B cell (primary cell): ENCODE results near the gene CRELD2. TPM values are rescaled to one million over a fixed set of nuclear protein-coding genes. Genes with fewer than 3 reads are reported as not detected.

Experiments used
- ATAC-seq: fragments of 200-7000 bp; cut with Tn5 transposase; one replicate; pipeline ENCODE4 v1.10.0; 2021; ENCODE audit warnings: low read depth, mild to moderate bottlenecking, moderate number of reproducible peaks, moderate library complexity
- CTCF ChIA-PET: fragments of 350-600 bp; sonication (Branson Sonifier 250); formaldehyde crosslinking; loops from one replicate; lab custom pipeline; 2021; ENCODE audit warnings: antibody characterized with exemption, inconsistent platforms; lab: Charles Lee
- POLR2A ChIA-PET: fragments of 350-600 bp; sonication (Branson Sonifier 250); formaldehyde crosslinking; loops from one replicate; lab custom pipeline; 2021; ENCODE audit warnings: antibody characterized with exemption; lab: Charles Lee
- DNase-seq: peaks from one replicate; pipeline ENCODE4 v3.0.0; 2013
- H2AFZ ChIP-seq: 2 replicates; pipeline ENCODE4 v1.6.1; 2012; ENCODE audit warnings: mild to moderate bottlenecking, low read depth, low read length; ENCODE audit not compliant: insufficient read depth, poor library complexity, severe bottlenecking
- H3K27ac ChIP-seq, 2 donors: 1 replicate in 1 of 2; 2 replicates in 1 of 2; pipeline ENCODE4 v1.5.1; 2012 to 2013; ENCODE audit warnings: low read length in 2 of 2, mild to moderate bottlenecking in 2 of 2, moderate library complexity in 1 of 2
- H3K27me3 ChIP-seq, 4 experiments: fragments of 200-600 bp in 1 of 4; sonication (generic) in 1 of 4; replicated peaks in 1 of 4; 1 replicate in 2 of 4; 2 replicates in 2 of 4; pipeline versions ENCODE4 v1.6.1 to v1.7.0; 2013 to 2016; ENCODE audit warnings: low read length in 3 of 4, mild to moderate bottlenecking in 2 of 4, mixed read lengths in 1 of 4, moderate library complexity in 1 of 4; ENCODE audit not compliant: insufficient read depth in 4 of 4, control insufficient read depth in 3 of 4; ENCODE audit errors: control extremely low read depth in 1 of 4
- H3K36me3 ChIP-seq, 2 experiments: replicated peaks in 1 of 2; 1 replicate in 1 of 2; 2 replicates in 1 of 2; pipeline versions ENCODE4 v1.6.1 to v1.7.1; 2013; ENCODE audit warnings: low read length in 1 of 2; ENCODE audit not compliant: insufficient read depth in 2 of 2, control insufficient read depth in 1 of 2; ENCODE audit errors: control extremely low read depth in 1 of 2, extremely low read depth in 1 of 2
- H3K4me1 ChIP-seq, 2 donors: fragments of 200-600 bp in 1 of 2; sonication (generic) in 1 of 2; 1 replicate in 1 of 2; 2 replicates in 1 of 2; pipeline versions ENCODE4 v1.5.1 to v1.6.1; 2013 to 2017; ENCODE audit warnings: low read length in 2 of 2; ENCODE audit not compliant: control insufficient read depth in 2 of 2, insufficient read depth in 2 of 2
- H3K4me2 ChIP-seq: replicated peaks from 2 replicates; pipeline ENCODE3; 2012; ENCODE audit warnings: mild to moderate bottlenecking, low read depth, low read length; ENCODE audit not compliant: poor library complexity, severe bottlenecking
- H3K4me3 ChIP-seq, 5 experiments: fragments of 200-600 bp in 1 of 5; sonication (generic) in 1 of 5; 1 replicate in 3 of 5; 2 replicates in 2 of 5; pipeline versions ENCODE4 v1.5.1 to v1.7.0; 2011 to 2016; ENCODE audit warnings: low read length in 4 of 5, mild to moderate bottlenecking in 4 of 5, low read depth in 2 of 5, control low read depth in 1 of 5, moderate library complexity in 1 of 5; ENCODE audit not compliant: insufficient read depth in 1 of 5; ENCODE audit errors: control extremely low read depth in 1 of 5, extremely low read depth in 1 of 5
- H3K79me2 ChIP-seq: fragments of 200-600 bp; sonication (generic); one replicate; pipeline ENCODE4 v1.6.0; 2016; ENCODE audit warnings: low read length; ENCODE audit not compliant: control insufficient read depth, insufficient read depth
- H3K9ac ChIP-seq: fragments of 200-600 bp; sonication (generic); 2 replicates; pipeline ENCODE4 v1.6.1; 2017; ENCODE audit warnings: mild to moderate bottlenecking, low read length, moderate library complexity
- H3K9me3 ChIP-seq, 3 donors: one replicate each; pipeline versions ENCODE4 v1.6.1 to v1.7.1; 2013; ENCODE audit warnings: low read length in 2 of 3; ENCODE audit not compliant: control insufficient read depth in 2 of 3, insufficient read depth in 1 of 3; ENCODE audit errors: control extremely low read depth in 1 of 3
- H4K20me1 ChIP-seq: 2 replicates; pipeline ENCODE4 v1.6.0; 2012; ENCODE audit warnings: mild to moderate bottlenecking, low read length; ENCODE audit not compliant: insufficient read depth, control insufficient read depth, poor library complexity, severe bottlenecking
- H3K27ac Mint-ChIP-seq: one replicate; pipeline ENCODE4 v1.8.0; 2021; ENCODE audit warnings: mixed read lengths
- H3K27me3 Mint-ChIP-seq: one replicate; pipeline ENCODE4 v1.8.0; 2021; ENCODE audit warnings: mixed read lengths
- H3K4me1 Mint-ChIP-seq: one replicate; pipeline ENCODE4 v1.8.0; 2021; ENCODE audit warnings: mixed read lengths
- H3K4me3 Mint-ChIP-seq: one replicate; pipeline ENCODE4 v1.8.0; 2021; ENCODE audit warnings: mixed read lengths
- H3K9me3 Mint-ChIP-seq: one replicate; pipeline ENCODE4 v1.8.0; 2022; ENCODE audit warnings: mixed read lengths; ENCODE audit not compliant: insufficient read depth
- EZH2 ChIP-seq: IDR thresholded peaks from 2 replicates; pipeline ENCODE4 v1.6.1; 2012; ENCODE audit warnings: borderline replicate concordance, low read depth, mild to moderate bottlenecking, moderate library complexity, low read length; ENCODE audit not compliant: insufficient read depth, poor library complexity, severe bottlenecking
- WGBS: methylation state at CpG from one replicate; pipeline ENCODE4 v1.1.5; 2013; ENCODE audit warnings: missing lambda C conversion rate; ENCODE audit not compliant: insufficient coverage; 5-methylcytosine and 5-hydroxymethylcytosine counted together
- intact Hi-C: fragments of 100-400 bp; cut with micrococcal nuclease; formaldehyde crosslinking; loops from one replicate; pipeline ENCODE4 v1.10.0; 2022
- polyA plus RNA-seq: library from polyadenylated mRNA; depleted of rRNA; stranded (reverse); fragments of >200 nt; gene quantifications from 2 replicates; pipeline ENCODE4 v1.2.3, GENCODE V29; 2012
- total RNA-seq, 2 donors: library from RNA; stranded (reverse); fragments of 120-200 nt in 1 of 2; gene quantifications; 1 replicate in 1 of 2; 2 replicates in 1 of 2; pipeline versions ENCODE4 v1.2.3 to v1.2.4, GENCODE V29; 2013 to 2022
- TF ChIP-seq, protein P1 (sequence below): fragments of 200-600 bp; IDR thresholded peaks from one replicate; pipeline ENCODE4 v1.8.0; 2022; ENCODE audit warnings: antibody characterized with exemption, mild to moderate bottlenecking

Gene CRELD2
- total and polyA plus RNA-seq, 2 donors (not counting 1 experiment from before 2014, with no cell fraction given) = 35.9 to 41.9 TPM

DNA sequence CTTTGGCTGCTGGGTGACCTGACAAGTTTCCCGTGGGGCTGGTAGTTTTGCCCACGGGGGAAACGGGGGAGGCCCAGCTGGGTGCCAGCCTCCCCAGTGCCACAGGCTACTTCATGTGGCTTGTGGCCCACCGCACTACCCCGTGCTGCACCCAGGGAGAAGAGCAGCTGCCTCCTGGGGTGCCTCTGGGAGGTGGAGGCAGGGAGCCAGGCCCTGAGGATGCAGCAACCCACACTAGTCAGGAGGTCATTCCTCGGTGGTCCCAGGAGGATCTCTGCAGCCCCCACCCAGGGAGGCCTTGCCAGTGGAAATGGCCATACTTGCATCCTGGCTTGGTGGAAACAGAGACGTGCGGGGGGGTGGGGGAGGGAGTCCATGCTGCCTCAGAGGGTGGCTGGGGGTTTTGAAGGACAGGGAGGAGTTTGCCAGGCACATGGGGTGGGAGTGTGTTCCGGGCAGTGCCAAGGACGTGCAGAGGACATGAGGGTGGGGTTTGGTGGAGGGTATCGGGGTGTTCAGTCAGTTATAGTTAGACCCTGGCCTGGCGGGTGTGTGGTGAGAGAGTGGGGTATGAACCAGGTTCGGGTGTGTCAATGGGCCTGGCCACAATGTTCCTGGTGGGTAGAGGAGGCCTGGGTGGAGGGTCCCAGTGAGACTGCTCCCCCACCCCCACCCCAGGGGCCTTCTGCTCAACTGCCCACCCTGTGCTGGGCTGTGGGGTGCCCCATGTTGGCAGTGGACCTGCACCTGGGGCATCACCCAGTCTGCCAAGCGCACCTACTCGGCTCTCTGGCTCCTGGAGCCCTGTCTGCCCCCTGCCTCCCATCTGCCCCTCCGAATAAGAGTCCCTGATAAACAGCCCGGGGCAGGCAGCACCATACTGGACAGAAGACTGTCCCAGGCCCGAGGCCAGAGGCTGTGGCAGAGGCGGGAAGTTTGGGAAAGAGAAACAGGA is 46.0 kb downstream of the CRELD2 start:
- Mint-ChIP-seq H3K27me3 (no peaks in the 10 kb centered on the region), H3K4me3 (peak overlapping the region; percentile 91), H3K4me1 (peaks cover 55% of the 10 kb centered on the region), H3K27ac (peak overlapping the region; percentile 65), H3K9me3 (no peaks in the 10 kb centered on the region)
- DNase-seq = peak; percentile 33
- ChIA-PET CTCF (interaction anchor here (0.7 to 3.8 kb wide), 2 partner anchors 29 to 33 kb away, joined by 4 to 14 read pairs; no protein-coding TSS in a partner anchor), POLR2A (interaction anchor here (3.4 to 5.7 kb wide), 2 partner anchors 29 to 34 kb away, joined by 16 to 75 read pairs; no protein-coding TSS in a partner anchor)
- Histone ChIP-seq H4K20me1 (peaks cover 70% of the 10 kb centered on the region), H3K79me2 (peaks cover 25% of the 10 kb centered on the region), H3K27me3 (no peaks in the 10 kb centered on the region), H3K9me3 (no peaks in the 10 kb centered on the region), H3K4me3 (no peak overlapping the region), H3K4me2 (no peak overlapping the region), H3K9ac (no peak overlapping the region), H2AFZ (no peak overlapping the region), H3K27ac (peak overlapping the region in 1 of 2 donors; percentile 15), H3K4me1 (peaks cover 42 to 56% of the 10 kb centered on the region in 2 donors), H3K36me3 (peaks cover 0 to 30% of the 10 kb centered on the region in 2 experiments)
- intact Hi-C loops = no loop called here
- TF ChIP-seq, protein P1, sequence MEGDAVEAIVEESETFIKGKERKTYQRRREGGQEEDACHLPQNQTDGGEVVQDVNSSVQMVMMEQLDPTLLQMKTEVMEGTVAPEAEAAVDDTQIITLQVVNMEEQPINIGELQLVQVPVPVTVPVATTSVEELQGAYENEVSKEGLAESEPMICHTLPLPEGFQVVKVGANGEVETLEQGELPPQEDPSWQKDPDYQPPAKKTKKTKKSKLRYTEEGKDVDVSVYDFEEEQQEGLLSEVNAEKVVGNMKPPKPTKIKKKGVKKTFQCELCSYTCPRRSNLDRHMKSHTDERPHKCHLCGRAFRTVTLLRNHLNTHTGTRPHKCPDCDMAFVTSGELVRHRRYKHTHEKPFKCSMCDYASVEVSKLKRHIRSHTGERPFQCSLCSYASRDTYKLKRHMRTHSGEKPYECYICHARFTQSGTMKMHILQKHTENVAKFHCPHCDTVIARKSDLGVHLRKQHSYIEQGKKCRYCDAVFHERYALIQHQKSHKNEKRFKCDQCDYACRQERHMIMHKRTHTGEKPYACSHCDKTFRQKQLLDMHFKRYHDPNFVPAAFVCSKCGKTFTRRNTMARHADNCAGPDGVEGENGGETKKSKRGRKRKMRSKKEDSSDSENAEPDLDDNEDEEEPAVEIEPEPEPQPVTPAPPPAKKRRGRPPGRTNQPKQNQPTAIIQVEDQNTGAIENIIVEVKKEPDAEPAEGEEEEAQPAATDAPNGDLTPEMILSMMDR = no peak
- no peak for TF ChIP-seq EZH2
- no peak for ATAC-seq
- 75% methylated on average over 15 of the region's 19 CpGs for WGBS
